T-helper 1 cell treated with Interleukin-12 subunit alpha and Interleukin-12 subunit beta and Interleukin-4 antibody, amounts not matched to agents 30 μg/mL and 1 μg/mL, for 36 hours (primary cell): ENCODE data around the gene PDE9A.
"Not testable (repeated sequence)": the region's sequence is repeated elsewhere in the genome, so short reads cannot be mapped to it uniquely, and the experiment has no call there.

ENCODE experiments used
- H3K27ac Mint-ChIP-seq: one replicate; pipeline ENCODE4 v1.8.0; 2021; ENCODE audit warnings: mild to moderate bottlenecking, mixed read lengths
- H3K27me3 Mint-ChIP-seq: one replicate; pipeline ENCODE4 v1.8.0; 2021; ENCODE audit warnings: low read depth, mixed read lengths
- H3K36me3 Mint-ChIP-seq: one replicate; pipeline ENCODE4 v1.8.0; 2021; ENCODE audit warnings: low read depth, mixed read lengths
- H3K4me1 Mint-ChIP-seq: one replicate; pipeline ENCODE4 v1.8.0; 2021; ENCODE audit warnings: low read depth, mixed read lengths
- H3K4me3 Mint-ChIP-seq: one replicate; pipeline ENCODE4 v1.8.0; 2021; ENCODE audit warnings: mild to moderate bottlenecking, moderate library complexity, mixed read lengths
- H3K9me3 Mint-ChIP-seq: one replicate; pipeline ENCODE4 v1.8.0; 2021; ENCODE audit warnings: mixed read lengths

Gene PDE9A

DNA sequence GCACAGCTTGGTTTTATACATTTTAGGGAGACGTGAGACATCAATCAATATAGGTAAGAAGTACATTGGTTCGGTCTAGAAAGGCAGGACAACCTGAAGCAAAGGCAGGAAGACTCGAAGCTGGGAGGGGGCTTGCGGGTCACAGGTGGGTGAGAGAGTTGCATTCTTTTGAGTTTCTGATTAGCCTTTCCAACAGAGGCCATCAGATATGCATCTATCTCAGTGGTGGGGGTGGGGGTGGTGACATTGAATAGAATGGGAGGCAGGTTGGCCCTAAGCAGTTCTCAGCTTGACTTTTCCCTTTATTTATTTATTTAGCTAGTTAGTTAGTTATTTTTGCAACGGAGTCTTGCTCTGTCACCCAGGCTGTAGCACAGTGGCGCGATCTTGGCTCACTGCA, 140.4 kb downstream of the PDE9A start:
- no peaks in the 10 kb centered on the region for H3K4me1 Mint-ChIP-seq
- H3K27ac Mint-ChIP-seq, result no peak overlapping the region
- no peak overlapping the region for H3K4me3 Mint-ChIP-seq

DNA sequence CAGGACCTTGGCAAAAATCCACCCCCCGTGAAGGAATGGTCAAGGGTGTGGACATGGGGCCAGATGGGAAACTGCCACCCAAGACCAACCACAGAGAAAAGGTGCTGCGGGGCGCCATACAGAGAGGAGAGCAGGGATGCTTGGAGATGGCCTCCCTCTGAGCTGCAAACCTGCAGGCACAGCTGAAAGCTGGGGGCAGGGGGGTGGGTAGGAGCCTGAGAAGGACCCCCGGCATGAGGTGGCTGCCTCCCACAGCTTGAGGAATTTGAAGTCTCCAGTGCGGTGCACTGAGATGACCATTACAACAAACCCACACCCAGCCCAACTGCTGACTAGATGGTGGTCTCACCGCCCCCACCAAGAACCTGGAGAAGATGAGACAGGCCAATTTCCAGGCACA, 141.1 kb downstream of the PDE9A start:
- Mint-ChIP-seq H3K27ac (no peak overlapping the region), H3K9me3 (no peaks in the 10 kb centered on the region), H3K27me3 (peaks cover 26% of the 10 kb centered on the region), H3K4me3 (no peak overlapping the region), H3K4me1 (peaks cover 3% of the 10 kb centered on the region), H3K36me3 (no peaks in the 10 kb centered on the region)

More for the DNA sequence above, 140.4 kb downstream of the PDE9A start:
- Mint-ChIP-seq H3K9me3 (no peaks in the 10 kb centered on the region), H3K36me3 (no peaks in the 10 kb centered on the region), H3K27me3 (peaks cover 26% of the 10 kb centered on the region)

DNA sequence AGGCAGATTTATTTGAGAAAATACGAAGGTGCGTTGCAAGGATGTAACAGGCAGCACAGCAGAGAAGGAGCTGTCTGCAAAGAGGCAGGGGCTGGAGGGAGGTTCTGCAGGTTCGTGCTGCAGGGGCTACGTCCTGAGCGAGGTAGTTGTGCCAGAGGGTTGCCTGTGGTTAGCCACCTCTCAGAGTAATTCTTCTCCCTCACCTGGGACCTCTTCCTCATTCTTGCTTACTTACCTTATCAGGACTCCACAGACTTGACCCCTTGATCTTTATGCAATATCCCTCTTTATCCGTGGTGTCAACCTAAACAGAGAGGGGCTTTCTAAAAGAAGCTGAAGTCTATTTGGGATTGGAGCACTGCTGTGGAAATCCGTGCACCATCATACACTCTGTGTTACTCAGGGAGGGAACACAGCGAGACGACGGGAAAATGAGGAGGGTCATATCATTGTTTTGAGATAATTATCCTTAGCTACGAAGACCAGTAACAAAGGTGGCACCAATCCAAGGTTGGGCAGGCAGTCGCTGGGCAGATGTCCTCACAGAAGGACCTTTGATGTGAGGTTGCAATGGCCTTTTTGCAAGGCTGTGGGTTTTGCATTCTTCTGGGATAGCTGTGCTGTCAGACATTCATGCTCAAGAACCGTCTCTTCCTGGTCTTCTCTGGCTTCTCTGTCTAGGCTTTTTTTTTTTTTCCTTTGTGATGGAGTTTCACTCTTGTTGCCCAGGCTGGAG, 143.1 kb downstream of the PDE9A start:
- H3K27ac Mint-ChIP-seq, result no peak overlapping the region
- H3K27me3 Mint-ChIP-seq, result peaks cover 17% of the 10 kb centered on the region
- peaks cover 4% of the 10 kb centered on the region for H3K4me1 Mint-ChIP-seq
- no peak overlapping the region for H3K4me3 Mint-ChIP-seq
- H3K36me3 Mint-ChIP-seq, result no peaks in the 10 kb centered on the region
- H3K9me3 Mint-ChIP-seq, result no peaks in the 10 kb centered on the region

DNA sequence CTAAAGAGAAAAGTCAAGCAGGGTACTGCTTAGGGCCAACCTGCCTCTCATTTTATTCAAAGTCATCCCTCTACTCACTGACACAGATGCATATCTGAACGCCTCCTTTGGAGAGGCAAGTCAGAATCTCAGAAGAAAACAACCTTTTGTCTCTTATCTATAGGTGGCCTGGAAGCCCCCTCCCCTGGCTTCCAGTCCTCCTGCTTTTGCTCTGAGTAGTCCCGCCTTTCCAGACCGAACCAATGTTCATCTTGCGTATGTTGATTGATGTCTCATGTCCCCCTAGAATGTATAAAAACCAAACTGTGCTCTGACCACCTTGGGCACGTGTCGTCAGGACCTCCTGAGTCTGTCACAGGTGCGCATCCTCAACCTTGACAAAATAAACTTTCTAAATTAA, 144.1 kb downstream of the PDE9A start:
- Mint-ChIP-seq H3K27ac (no peak overlapping the region), H3K4me1 (peaks cover 4% of the 10 kb centered on the region), H3K4me3 (no peak overlapping the region), H3K27me3 (peaks cover 13% of the 10 kb centered on the region), H3K36me3 (no peaks in the 10 kb centered on the region), H3K9me3 (no peaks in the 10 kb centered on the region)

DNA sequence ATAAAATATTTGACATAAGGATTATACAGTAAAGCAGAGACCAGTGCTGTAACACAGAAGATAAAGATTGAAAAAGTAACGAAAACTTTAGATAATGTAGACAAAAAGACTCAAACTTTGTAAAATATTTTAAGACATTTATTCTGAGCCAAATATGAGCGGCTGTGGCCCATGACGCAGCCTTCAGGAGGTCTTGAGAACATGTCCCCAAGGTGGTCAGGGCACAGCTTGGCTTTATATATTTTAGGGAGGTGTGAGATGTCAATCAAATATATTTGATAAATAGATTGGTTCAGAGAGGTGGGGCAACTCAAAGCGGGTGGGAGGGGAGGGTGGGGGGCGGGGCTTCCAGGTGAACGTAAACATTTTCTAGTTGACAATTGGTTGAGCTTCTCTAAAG, 144.7 kb downstream of the PDE9A start:
- Mint-ChIP-seq H3K4me3 (no peak overlapping the region), H3K27me3 (peaks cover 13% of the 10 kb centered on the region), H3K9me3 (no peaks in the 10 kb centered on the region), H3K4me1 (peaks cover 4% of the 10 kb centered on the region), H3K36me3 (no peaks in the 10 kb centered on the region), H3K27ac (no peak overlapping the region)

DNA sequence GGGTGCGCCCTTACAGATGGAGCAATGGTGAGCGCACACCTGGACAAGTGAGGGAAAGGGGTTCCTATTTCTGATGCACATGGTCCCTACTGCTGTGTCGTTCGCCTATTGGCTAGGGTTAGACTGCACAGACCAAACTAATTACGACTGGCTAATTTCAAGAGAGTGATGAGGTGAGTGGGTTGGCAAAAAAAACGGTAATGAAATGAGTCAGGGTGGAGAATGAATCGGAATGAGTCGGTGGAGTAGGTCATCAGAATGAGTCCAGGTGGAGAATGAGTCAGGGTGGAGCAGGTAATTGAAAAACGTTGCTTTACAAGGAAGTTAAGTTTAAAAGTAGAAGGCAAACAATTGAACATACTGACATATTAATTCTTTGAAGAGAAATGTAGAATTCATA, 146.1 kb downstream of the PDE9A start:
- Mint-ChIP-seq H3K36me3 (no peaks in the 10 kb centered on the region), H3K27me3 (peaks cover 14% of the 10 kb centered on the region), H3K9me3 (no peaks in the 10 kb centered on the region), H3K4me3 (no peak overlapping the region), H3K27ac (no peak overlapping the region), H3K4me1 (peaks cover 4% of the 10 kb centered on the region)

DNA sequence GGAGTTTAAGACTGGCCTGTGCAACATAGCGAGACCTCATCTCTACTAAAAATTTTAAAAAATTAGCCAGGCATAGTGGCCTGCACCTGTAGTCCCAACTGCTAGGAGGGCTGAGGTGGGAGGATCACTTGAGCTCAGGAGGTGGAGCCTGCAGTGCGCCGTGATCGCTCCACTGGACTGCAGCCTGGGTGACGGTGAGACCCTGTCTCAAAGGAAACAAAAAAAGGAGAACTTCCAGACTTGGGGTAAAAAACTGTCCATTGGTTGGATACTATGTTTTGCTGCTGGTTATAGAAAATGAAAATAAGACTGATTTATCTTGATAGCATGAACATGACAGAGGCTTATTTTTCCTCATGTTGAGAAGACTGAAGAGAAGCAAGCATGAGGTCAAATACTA, 146.5 kb downstream of the PDE9A start:
- H3K4me1 Mint-ChIP-seq, result peaks cover 4% of the 10 kb centered on the region
- H3K9me3 Mint-ChIP-seq, result no peaks in the 10 kb centered on the region
- H3K27me3 Mint-ChIP-seq, result peaks cover 17% of the 10 kb centered on the region
- H3K36me3 Mint-ChIP-seq, result no peaks in the 10 kb centered on the region
- no peak overlapping the region for H3K4me3 Mint-ChIP-seq
- H3K27ac Mint-ChIP-seq, result no peak overlapping the region

DNA sequence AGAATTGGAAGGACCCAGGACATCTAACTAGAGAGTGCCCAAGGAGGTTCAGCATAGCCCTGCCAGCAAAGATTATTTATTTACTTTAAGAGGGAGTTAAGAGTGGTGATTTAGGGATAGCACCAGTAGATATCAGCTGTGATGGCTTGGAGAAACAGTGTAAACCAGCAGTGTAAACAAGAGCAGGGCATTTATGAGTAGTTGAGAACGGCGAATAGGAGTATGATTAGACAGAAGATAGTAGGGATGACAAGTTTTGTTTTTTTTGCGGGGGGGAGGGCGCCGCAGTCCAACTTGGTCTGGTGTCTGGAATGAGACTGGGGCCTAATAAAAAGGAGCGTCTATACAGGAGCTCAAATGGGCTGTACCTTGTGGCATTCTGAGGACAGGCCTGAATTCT, 148.2 kb downstream of the PDE9A start:
- H3K9me3 Mint-ChIP-seq, H3K36me3 Mint-ChIP-seq, H3K27ac Mint-ChIP-seq, H3K4me3 Mint-ChIP-seq, H3K4me1 Mint-ChIP-seq: not testable (repeated sequence)
- H3K27me3 Mint-ChIP-seq, result peaks cover 23% of the 10 kb centered on the region

DNA sequence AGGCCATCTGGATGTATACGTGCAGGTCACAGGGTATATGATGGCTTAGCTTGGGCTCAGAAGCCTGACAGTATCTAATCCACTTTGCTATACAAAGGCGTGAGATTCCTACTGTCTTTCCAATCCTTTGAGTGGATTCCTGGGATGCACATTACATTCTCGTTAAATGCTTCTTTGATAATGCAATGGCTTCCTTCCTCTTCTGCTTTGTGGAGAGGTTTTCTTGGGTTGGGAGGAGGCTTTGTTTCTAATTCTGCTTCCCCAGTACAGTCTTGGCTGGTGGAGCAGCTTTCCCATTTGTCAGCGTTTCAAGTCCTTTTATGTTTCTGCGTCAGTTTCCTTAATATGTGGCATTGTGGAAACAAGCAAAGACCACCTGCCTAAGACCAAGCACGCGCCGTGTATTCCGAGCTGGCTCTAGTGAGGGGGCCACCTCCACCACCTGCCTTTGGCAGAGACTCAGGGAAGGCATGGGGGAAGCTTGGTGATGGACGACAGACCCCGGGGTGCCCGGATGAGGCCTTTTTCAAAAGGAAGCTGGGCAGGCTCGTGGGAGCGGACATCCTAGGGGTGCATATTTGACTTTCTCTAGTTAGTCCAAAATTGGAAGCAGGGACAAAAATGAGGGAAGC, 153.2 kb downstream of the PDE9A start:
- H3K27me3 Mint-ChIP-seq, result peaks cover 35% of the 10 kb centered on the region
- H3K36me3 Mint-ChIP-seq, result no peaks in the 10 kb centered on the region
- no peaks in the 10 kb centered on the region for H3K4me1 Mint-ChIP-seq

DNA sequence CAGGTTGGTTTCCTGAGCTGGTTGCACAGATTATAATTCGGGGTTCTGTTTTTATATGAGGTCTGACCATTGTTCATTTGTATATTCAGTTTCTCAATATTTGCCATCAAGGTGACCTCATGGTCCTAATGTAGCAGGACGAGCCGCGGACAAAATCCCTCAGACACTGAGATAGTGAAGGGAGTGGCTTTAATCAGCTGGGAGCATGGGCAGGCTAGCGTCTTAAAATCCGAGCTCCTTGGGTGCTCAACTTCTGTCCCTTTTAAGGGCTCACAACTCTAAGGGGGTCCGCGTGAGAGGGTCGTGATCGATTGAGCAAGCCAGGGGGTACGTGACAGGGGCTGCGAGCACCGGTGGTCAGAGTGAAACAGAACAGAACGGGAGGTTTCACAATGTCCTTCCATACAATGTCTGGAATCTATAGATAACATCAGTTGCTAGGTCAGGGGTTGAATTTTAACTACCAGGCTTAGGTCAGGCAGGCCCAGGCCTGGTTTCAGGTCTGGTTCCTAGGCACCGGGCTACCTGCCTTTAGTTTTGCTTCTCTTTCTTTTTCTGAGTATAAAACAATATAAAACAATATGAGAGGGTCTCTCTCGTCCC, 154.0 kb downstream of the PDE9A start:
- H3K36me3 Mint-ChIP-seq, H3K9me3 Mint-ChIP-seq, H3K27ac Mint-ChIP-seq, H3K4me1 Mint-ChIP-seq, H3K4me3 Mint-ChIP-seq: not testable (repeated sequence)
- peaks cover 38% of the 10 kb centered on the region for H3K27me3 Mint-ChIP-seq

More for the DNA sequence above, 153.2 kb downstream of the PDE9A start:
- Mint-ChIP-seq H3K9me3 (no peaks in the 10 kb centered on the region), H3K27ac (no peak overlapping the region), H3K4me3 (no peak overlapping the region)

DNA sequence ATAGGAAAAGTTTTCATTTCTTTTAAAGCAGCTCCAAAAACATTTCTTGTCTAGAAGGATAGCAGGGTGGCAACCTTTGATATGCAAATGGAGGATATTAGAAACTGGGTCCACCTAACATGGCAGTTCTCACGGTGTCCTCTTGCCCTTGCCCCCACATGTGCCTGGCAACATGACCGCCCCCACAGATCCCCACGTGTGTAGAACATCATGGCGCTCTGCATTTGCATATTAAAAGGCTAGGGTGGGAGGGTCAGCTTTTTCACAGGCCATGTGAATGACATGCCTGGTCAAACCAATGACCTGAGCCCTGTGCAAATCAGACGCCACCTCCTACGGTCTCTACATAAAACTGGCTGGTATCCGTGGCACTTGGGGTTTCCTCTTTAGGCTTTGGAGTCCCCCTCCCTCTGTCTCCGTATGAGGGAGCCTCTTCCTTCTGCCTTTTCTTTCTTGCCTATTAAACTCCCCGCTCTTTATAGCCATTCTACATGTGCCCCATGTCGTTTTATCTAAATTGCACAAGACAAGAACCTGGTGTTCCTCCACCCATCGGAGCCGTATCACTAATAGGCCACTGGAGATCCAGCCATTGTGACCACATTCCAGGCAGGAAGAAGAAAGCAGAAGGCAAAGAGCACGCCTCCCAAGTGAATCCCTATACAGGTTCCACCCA, 154.7 kb downstream of the PDE9A start:
- H3K4me1 Mint-ChIP-seq, result no peaks in the 10 kb centered on the region
- peaks cover 40% of the 10 kb centered on the region for H3K27me3 Mint-ChIP-seq
- no peaks in the 10 kb centered on the region for H3K36me3 Mint-ChIP-seq
- H3K4me3 Mint-ChIP-seq, result no peak overlapping the region
- H3K9me3 Mint-ChIP-seq, result no peaks in the 10 kb centered on the region
- H3K27ac Mint-ChIP-seq, result no peak overlapping the region

DNA sequence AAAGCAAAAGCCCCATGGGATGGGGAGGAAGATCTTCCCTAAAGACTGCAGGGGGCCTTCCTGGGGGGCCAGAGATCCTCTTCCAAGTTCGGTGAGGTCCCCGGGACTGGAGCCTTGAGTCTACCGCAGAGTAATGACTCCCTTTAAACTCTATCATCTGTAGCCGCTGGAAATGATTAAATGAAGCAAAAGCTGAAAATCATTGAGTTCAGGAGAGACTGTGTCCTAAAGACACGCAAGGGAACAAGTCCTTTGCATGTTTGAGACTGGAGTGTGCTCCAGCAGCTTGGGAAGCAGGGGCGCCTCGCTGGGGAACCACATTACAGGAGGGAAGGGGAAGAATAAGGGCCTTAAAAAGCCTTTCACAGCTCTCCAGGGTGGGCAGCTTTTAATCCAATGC, 155.8 kb downstream of the PDE9A start:
- no peak overlapping the region for H3K27ac Mint-ChIP-seq
- H3K9me3 Mint-ChIP-seq, result no peaks in the 10 kb centered on the region
- no peaks in the 10 kb centered on the region for H3K36me3 Mint-ChIP-seq
- H3K27me3 Mint-ChIP-seq, result peaks cover 43% of the 10 kb centered on the region
- no peak overlapping the region for H3K4me3 Mint-ChIP-seq
- H3K4me1 Mint-ChIP-seq, result no peaks in the 10 kb centered on the region

DNA sequence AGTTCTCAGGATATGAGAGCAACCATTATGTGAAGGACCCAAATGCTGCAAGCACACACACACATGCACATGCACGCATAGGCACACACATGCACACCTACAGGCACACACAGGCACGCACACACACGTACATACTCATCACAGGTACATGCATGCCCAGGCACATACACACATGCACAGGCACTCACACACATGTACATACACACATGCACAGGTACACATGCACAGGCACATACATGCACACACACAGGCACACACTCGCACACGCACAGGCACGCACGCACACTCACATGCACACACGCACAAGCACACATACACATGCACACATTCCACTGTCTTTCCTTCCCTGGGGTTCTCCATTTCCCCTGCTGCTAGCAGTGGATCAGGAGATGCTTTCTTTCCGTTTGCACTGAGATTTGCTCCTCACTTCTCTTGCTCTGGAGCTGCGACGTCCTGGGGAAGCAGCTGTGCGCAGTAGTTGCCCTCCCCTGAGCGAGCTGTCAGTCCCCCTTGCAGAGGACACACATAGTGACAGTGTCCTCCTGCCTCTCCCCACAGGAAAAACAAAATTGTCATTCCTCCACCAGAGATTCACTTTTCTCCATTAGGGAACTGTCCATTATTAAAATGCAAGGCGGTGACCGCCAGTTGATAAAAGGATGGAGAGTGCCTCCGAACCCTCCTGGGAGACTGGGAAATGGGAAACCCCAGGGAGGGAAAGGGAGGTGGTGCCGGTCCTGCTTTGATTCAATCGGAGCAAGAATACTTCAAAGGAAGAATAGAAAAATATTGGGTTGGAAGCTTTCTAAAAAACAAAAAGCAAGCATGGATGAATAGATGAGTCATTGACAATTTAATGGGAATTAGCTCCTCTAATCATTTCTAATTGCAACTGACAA, 156.4 kb downstream of the PDE9A start:
- H3K27ac Mint-ChIP-seq, result no peak overlapping the region
- H3K27me3 Mint-ChIP-seq, result peaks cover 40% of the 10 kb centered on the region
- H3K9me3 Mint-ChIP-seq, result peaks cover under 1% of the 10 kb centered on the region
- H3K36me3 Mint-ChIP-seq, result no peaks in the 10 kb centered on the region
- no peak overlapping the region for H3K4me3 Mint-ChIP-seq
- H3K4me1 Mint-ChIP-seq, result no peaks in the 10 kb centered on the region

DNA sequence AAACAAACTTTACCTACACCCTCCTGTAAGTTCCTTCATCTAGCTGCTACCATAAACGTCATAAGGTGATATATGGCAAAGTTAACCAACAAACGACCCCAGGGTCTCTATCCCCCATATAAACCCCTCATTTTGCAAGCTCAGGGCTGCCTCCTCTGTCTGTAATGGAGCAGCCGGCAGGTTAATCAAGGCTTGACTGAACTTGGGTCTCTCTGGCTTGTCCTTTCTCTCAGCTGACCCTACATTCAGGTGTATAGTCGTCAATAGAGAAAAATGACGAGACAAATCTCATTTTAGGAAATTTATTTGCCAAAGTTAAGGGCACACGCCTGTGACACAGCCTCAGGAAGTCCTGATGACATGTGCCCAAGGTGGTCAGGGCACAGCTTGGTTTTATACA, 158.5 kb downstream of the PDE9A start:
- Mint-ChIP-seq H3K27me3 (peaks cover 29% of the 10 kb centered on the region), H3K4me3 (no peak overlapping the region), H3K36me3 (no peaks in the 10 kb centered on the region), H3K4me1 (no peaks in the 10 kb centered on the region), H3K9me3 (peaks cover 10% of the 10 kb centered on the region), H3K27ac (no peak overlapping the region)
